GM12878 (cell line): ENCODE results near the gene PLA2G5.

ENCODE experiments used
- CREB1 ChIP-seq: IDR thresholded peaks from 2 replicates; pipeline ENCODE4 v1.6.1; 2012; ENCODE audit warnings: low read depth, mild to moderate bottlenecking, inconsistent platforms
- PAX8 ChIP-seq: fragments of 450-650 bp; IDR thresholded peaks from 2 replicates; pipeline ENCODE4 v1.6.1; 2017; ENCODE audit warnings: mild to moderate bottlenecking, moderate library complexity
- POLR2A ChIP-seq: IDR thresholded peaks from 2 replicates; pipeline ENCODE4 v1.6.1; 2011; ENCODE audit warnings: low read depth, mild to moderate bottlenecking, low read length
- SMC3 ChIP-seq: IDR thresholded peaks from 2 replicates; pipeline ENCODE4 v1.6.1; 2011; ENCODE audit warnings: low read length, improper control_type of control experiment, borderline replicate concordance
- TCF7 ChIP-seq: IDR thresholded peaks from 2 replicates; pipeline ENCODE4 v1.6.1; 2014; ENCODE audit warnings: antibody characterized with exemption, borderline replicate concordance
- ZBED1 ChIP-seq: IDR thresholded peaks from 2 replicates; pipeline ENCODE4 v1.6.1; 2016; ENCODE audit warnings: borderline replicate concordance
- ZNF274 ChIP-seq: IDR thresholded peaks from one replicate; pipeline ENCODE4 v1.8.0; 2011; ENCODE audit not compliant: insufficient read length, insufficient read depth
- TF ChIP-seq, protein P1 (sequence below): IDR thresholded peaks from 2 replicates; pipeline ENCODE4 v1.6.1; 2012; ENCODE audit warnings: low read depth, low read length, improper control_type of control experiment
- TF ChIP-seq, protein P2 (sequence below), 3 experiments: IDR thresholded peaks in 2 of 3; conservative IDR thresholded peaks in 1 of 3; 2 replicates each; pipeline ENCODE4 v1.5.1; 2011; ENCODE audit warnings: low read depth in 3 of 3, low read length in 3 of 3, mild to moderate bottlenecking in 3 of 3, control low read depth in 2 of 3, moderate library complexity in 2 of 3, inconsistent platforms in 1 of 3, mixed read lengths in 1 of 3; ENCODE audit not compliant: control insufficient read depth in 2 of 3, insufficient read depth in 1 of 3; ENCODE audit errors: extremely low read depth in 1 of 3

DNA sequence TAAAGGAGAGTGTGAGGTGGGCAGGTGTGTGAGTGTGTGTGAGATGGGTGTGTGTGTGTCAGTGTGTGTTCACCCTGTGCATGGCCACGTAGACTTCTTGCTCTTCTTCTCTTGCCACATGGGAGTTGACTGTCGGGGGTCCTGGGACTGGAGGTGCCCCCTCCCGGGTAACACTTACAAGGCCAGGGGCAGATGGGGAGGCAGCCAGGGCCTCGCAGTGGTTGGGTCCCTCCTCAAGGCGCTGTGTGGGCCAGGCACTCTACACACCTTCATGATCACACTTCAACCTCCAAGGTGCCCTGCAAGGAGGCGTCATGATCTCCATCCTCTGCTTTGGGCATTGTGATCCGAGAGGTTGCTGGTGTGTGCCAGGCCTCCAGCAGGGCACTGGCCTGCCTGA lies 71.5 kb downstream of the PLA2G5 start:
- TF ChIP-seq POLR2A (no peak), ZBED1 (no peak), TCF7 (no peak), SMC3 (no peak), PAX8 (no peak), CREB1 (no peak), ZNF274 (no peak)
- TF ChIP-seq, protein P1, sequence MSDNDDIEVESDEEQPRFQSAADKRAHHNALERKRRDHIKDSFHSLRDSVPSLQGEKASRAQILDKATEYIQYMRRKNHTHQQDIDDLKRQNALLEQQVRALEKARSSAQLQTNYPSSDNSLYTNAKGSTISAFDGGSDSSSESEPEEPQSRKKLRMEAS, result no peak
- TF ChIP-seq, protein P2, sequence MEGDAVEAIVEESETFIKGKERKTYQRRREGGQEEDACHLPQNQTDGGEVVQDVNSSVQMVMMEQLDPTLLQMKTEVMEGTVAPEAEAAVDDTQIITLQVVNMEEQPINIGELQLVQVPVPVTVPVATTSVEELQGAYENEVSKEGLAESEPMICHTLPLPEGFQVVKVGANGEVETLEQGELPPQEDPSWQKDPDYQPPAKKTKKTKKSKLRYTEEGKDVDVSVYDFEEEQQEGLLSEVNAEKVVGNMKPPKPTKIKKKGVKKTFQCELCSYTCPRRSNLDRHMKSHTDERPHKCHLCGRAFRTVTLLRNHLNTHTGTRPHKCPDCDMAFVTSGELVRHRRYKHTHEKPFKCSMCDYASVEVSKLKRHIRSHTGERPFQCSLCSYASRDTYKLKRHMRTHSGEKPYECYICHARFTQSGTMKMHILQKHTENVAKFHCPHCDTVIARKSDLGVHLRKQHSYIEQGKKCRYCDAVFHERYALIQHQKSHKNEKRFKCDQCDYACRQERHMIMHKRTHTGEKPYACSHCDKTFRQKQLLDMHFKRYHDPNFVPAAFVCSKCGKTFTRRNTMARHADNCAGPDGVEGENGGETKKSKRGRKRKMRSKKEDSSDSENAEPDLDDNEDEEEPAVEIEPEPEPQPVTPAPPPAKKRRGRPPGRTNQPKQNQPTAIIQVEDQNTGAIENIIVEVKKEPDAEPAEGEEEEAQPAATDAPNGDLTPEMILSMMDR (IDR thresholded peaks at IDR 0.05 in 2 of 3, conservative IDR thresholded peaks at IDR 0.05 in 1 of 3; ENCODE audit: control insufficient read depth in 2 of 3, extremely low read depth in 1 of 3, insufficient read depth in 1 of 3, low read depth in 3 of 3, low read length in 3 of 3), result no peak
